Measurements from ENCODE around the gene PYGO2.

Gene PYGO2

DNA sequence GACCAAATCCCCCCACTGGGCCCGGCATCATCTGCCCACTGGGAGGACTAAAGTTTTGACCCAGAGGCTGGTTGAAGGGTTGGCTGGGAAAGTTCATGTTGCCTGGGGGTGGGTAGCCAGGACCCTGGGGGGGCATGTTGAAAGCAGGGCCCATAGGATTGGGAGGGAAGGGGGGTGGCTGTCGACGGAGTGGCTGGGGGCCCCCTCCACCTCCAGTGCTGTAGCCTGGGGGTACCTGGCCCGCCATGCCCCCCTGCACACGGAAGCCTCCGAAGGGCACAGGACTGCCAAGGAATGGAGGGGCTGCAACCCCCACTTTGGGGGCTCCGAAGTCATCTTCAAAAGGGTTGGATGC, 2.2 kb downstream of the PYGO2 start:
- no peak for DNase-seq

DNA sequence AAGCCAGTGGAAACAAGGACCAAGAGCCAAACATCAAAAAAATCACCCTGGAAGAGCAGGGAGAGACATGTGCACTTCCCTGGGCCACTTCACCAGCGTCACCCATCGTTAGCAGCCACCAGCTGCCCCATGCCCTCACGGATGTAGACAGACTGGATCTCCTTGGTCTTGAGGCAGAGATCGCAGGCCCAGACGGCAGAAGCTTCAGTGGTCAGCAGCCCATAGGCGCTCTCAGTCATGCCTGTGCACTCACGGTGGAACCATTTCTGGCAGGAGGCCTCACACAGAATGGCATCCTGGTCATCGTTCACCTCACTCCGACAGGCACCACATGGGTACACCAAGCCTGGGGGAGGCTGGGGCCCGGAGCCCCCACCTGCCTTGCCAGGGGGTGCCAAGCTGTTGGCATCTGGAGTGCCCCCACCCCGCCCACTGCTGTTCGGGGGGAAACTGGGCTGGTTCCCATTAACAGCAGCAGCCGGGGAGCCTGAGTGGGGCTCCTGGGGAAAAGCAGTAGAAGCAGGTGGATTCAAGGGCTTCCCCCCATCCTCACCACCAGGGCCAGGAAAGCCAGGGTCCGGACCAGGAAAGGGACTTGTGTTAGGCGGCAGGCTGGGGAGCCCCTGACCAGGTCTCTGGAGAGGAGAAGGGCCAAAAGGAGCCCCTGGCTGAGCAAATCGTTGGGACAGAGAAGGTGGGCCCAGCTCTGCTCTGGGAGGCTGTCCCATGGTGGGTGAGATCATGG, 2.7 kb downstream of the PYGO2 start:
- no peak for DNase-seq

DNA sequence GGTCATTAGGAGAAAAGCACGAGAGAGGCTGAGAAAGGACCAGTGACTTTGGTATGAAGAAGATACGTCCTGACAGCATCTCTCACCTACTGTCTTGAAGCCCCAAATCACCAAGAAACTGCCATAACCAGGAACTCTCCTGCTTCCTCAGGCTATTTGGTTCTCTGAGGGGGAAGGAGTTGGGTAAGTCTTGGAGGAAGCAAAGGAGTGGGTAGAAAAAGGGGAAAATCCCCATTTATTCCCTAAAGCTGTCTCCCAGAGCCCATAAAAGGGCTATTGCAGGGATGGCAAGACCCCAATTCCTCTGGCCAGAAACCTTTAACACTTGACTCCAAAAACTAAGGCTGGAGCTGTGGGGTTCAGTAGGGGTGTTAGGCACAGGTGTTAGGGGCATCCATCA, 3.5 kb downstream of the PYGO2 start:
- no peak for DNase-seq

DNA sequence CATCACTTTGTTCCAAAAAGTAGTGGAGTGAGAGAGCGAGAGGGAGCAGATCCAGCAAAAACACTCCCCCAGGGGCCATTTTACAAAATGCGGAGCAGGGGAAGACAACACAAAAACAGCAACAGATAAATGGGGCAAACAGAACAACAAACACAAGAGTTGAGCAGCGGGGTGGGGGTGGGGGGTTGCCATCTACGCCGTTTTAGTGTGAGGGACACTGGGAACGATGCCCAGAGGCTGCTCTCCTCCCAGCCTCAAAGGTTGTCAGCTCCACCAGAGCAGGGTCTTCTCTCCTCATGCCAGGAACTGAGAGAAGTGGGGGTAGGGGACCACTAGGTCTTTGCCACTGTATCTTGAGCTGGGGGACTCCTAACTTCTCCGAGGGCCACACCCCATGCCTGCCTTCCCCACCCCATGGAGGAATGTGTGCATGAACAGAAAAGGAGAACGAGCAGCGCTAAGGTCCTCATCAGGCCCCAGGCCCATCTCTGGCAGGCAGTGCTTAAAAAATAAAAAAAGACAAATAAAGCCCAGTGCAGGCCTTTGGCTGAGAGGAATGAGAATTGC, 4.4 kb downstream of the PYGO2 start:
- peak; percentile 29 for DNase-seq

DNA sequence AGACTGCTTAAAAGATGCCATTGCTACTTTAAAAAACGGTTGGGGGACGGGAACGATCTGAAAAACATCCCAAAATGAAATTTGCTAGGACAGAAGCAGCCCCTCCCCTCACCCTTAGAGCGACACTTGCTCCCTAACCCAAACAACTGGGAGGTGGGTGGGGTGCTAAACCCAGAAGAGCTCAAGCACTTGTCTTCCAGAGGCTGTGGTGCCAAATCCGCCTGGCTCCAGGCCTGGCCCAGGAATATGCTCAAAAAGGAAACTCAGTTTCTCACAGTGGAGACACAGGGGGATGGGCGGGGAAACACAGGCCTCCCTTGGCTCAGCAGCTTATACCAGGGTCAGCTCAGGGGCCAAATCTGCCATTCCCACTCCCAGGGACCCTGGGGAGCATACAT, 5.0 kb downstream of the PYGO2 start:
- peak; percentile 76 for DNase-seq

DNA sequence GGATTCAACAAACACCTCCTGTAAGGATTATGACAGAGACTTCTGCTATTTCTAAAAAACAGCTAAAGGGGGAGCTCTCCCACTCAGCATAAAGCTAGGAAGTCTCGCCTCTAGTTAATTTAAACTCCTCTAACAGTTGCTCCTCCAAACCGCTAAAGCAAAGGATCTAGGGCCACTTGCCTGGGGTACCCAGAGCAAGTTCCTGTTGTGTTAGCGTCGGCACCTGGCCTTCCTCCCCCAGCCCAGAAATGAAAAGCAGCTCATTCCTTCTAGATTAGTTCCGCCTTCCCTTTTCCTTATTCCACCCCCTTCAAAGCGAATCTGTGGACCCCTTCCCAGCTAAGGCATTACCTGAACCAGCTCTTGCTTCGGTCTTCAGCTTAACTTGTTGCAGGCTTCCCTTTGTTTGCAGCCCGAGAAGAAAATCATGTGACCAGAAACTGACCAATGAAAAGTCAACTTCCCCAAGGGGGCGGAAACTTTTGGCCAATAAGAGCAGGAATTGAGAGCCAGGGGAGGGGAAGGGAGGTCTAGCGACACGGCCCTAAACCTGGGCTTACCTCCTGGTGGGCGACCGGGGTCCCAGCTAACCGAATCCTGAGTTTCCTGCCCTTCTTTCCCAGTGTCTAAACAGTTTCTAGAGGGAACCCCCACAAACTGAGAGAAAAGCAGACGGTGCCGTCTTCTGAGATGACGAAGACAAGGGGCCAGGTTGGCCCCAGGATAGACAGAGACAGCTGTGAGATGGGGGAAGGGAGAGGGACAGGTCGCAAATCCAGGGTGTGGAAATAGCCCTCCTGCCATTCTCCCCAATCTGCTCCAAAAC, 5.7 kb downstream of the PYGO2 start, which contains the start of gene PBXIP1:
TSS of gene PBXIP1 (minus strand) at position 382 of the 826 bp plus-strand sequence. CDS start 2,378 bp downstream, outside the sequence.
- DNase-seq, result peak; percentile 94

DNA sequence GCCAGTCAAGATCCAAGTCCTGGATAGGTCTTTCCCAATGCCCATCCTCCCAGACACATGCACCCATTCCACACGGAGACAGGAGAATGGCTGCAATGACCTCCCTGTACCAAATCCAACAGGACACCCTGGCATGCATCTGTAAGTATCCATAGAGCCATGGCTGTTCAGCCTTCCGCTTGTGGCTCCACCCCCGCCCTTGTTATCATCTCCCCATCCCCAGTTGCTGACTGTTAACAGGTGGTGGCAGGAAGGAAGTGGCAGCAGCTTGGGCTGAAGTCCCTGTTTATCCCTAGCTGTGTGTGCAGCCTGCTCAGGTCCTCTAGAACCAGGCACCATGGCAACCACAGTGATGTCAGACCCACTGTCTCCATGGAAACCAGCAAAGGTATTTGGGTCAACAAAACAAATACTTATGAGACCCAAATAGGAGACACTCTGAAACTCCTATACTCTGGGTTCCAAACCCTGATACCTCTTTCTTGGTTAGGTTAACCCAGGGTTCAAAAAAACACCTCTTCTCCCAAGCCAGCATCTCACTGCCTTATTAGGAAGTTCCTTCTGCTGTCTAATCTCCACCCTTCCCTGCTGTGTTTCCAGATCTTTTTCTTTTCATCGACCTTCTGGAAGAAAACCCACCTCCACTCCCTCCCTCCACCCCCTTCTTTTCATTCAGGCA, 6.4 kb downstream of the PYGO2 start:
- peak; percentile 71 for DNase-seq

DNA sequence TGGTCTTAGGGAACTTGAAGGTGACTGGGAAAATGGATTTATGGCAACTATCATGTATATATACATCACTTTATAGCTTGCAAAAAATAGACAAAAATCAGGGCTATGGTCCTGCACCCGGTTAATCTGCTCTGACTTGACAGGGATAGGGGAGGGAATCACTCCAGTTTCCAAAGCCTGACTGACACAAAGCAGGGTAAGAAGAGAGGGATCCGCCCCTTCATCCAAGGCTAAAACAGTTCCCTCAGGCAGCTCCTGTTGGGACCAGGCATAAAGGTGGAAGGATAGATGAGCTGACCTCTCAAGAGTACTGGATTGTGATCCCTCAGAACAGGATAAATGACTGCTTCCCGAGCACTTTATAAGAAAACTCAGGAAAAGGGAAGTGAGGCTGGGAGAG, 7.0 kb downstream of the PYGO2 start:
- no peak for DNase-seq

DNA sequence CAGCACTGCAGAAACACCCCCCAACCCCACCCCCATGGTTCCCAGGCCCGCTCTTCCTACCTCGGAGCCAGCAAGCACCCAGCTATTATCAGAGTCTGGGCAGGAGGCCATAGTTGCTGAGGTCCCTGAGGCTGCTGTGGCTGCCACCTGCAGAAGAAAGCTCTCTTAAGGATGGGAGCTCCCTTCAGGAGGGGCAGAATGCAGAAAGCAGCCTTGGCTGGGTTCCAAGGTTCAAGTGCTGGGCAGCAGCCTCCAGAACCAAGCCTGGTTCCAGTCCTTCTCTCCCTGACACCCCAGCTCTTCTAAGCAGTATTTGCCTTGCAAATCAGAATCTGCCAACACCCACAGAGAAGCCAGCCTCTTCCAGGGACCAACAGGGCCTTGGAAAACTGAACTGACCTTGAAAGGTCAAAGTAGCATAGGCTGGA, 8.0 kb downstream of the PYGO2 start:
- no peak for DNase-seq

DNA sequence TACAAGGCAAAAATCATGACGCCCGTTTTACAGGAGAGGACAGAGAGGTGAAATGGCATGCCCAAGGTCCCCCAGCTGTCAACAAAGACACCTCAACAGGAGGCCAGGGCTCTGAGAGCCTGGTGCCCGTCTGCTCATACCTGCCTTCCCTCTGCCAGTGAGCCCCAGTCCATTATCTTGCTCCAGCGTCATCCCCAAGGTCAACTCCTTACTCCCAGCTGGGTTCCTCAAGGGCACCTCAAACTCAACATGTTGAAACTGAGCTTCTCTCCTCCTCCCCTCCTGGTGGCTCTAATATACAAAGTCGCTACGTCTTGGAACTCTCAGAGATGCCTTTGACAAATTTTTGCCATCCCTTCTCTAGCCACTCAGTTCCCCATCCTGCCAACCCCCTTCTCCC, 8.9 kb downstream of the PYGO2 start:
- no peak for DNase-seq

DNA sequence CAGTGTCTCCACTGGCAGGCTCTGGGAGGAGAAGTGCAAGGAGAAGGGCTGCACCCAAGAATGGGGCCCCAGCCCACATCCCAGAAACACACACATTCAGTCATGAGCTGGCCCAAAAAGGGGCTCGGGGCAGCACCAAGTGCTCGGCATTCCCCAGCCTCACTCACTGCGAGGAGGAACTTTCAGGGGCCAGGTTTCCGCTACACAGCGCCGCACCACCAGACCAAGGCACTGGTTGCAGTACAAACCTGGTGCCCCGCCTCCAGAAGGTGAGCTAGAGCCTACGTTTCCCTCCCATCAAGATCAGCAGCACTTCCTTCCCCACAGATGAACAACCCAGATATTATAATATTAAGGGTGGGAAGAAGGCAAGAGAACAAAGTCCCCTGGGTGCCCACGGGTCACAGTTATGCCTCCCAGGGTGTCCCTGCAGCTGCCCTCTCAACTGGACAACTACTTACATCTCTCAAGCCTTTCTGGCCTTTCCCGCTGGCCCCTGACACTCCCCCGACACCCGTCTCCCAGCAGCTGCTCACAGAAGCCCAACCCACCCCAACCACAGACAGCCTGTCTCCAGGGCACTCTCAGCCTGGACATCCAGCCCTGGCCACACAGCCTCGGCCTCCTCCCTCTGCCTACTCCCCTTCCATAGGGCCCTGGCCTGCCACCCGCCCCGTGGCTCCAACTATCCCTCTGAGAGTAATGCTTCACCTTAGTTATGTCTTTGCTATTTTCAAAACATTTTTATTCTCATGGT, 9.5 kb downstream of the PYGO2 start:
- DNase-seq, result no peak

DNA sequence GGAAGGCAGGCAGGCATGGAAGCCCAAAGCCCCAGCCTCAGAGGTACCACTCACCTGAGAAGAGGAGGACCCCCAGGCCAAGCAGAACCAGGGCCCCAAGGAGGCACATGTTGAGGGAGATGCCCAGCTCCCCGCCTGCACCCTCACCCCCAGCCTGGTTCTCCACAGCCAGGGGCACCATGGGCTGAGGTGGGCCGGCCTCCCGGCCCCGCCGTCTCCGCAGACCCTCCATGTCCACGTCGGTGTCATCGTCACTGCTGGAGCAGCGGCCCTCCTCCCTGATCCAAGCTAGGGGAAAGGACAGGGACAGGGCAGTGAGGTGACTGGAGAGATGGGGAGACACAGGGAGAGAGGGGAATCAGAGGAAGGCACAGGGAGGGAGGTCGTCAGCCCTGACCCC, 13.5 kb downstream of the PYGO2 start:
- no peak for DNase-seq

DNA sequence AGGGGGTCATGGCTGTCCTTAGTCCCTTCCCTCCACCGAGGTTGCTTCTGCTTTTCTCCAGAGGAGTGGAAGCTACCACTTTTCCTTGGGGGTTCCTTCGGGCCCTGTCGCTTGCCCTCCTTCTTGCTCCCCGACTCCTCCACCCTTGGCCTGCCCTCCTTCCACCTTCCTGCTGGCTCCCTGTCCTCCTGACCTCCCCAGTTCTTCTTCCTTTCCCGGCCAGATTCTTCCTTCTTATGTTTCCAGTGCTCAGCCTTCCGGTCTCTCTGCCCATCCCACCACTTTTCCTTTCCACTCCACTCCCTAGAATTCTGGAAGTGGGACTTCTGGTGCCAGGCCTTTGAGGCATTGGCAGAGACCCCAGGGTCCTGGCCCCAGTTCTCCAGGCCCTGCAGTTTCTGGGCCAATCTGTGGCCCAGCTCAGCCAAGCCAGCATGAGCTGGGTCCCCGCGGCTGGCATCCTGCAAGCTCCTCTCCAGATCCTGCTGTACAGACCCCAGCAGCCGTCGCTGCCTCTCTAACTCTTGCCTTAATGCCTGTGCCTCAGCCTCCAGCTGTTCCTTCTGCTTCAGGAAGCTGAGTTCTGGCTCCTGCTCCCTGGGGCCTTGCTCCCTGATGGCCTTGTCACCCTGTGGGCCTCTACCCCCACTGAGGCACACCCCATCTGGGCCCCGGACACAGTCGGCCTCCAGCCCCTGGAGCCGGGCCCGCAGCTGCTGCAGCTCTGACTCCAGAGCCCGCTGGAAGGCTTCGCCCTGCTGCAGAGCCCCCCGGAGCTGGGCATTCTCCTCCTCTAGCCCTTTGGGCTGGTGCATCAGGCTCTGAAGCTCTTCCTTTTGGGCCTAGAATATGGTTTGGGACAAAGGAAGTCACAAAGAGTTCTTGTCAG, 15.4 kb downstream of the PYGO2 start:
- no peak for DNase-seq

DNA sequence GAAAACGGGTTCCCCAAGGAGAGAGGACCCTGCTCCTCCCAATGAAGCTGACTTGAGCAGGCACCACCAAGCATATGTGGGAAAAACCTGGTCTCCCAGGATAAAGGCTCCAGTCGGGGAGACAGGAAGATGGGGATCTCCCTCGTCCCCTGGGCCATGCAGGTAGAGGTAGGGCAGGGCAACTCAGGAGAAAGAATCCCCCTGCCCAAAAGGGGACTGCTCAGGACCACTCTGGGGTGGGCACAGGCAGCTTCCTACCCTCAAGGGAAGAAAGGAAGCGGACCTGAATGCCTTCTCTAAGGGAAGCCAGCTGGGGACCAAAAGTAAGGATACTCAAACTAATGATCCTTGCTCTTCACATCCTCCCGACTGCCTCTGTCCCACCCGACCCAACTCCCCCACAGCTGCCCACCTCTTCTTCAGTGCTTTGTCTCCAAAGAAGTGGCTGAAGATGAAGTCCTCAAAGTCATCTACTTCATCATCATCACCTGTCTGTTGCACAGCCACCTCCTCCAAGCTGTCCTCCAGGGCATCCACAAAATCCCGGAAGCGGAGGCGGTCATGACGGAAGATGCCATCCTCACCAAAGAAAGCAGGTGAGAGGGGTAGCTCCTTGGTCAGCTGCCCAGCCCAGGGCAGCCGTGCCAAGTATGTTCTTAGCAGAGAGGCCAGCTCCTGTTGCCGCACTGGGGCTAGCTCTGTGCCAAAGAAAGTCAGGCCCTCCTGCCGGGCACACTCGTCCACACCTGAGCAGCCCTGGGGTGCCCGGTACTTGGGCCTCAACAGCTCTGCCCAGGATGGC, 16.2 kb downstream of the PYGO2 start:
- DNase-seq, result no peak

DNA sequence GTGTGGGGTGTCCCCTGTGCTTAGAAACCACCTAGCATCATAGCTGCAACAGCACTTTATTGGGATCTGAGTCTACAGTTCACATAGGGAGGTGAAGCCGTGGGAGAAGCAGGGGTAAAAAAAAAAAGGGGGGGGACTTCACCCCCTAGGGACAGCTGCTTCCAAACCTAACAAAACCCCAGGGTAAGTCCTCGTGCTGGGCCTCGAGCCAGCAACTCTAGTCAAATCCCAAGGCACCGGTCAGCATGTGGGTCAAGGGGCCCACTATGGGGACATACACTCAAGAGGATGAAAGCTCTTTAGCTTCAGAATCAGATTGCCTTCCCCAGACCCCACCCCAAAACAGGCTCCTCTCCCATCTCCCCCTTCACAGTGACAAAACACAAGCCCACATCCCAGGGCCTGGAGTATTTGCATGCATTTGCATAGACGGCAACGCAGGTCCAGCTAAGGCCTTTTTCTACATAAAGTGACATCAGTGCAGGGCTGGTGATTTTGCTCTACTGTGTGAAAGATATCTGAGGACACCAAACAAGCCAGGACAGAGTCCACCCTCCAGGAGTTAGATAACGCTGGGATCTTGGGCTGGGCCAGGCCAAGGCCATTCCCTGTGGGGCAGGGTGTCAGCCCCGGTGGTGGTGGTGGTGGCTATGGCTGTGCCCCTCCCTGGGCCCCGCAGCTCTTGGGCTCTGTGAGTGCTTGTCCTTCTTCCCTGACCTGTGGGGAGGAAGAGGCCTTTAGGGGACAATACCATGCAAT, 17.0 kb downstream of the PYGO2 start:
- DNase-seq, result no peak

DNA sequence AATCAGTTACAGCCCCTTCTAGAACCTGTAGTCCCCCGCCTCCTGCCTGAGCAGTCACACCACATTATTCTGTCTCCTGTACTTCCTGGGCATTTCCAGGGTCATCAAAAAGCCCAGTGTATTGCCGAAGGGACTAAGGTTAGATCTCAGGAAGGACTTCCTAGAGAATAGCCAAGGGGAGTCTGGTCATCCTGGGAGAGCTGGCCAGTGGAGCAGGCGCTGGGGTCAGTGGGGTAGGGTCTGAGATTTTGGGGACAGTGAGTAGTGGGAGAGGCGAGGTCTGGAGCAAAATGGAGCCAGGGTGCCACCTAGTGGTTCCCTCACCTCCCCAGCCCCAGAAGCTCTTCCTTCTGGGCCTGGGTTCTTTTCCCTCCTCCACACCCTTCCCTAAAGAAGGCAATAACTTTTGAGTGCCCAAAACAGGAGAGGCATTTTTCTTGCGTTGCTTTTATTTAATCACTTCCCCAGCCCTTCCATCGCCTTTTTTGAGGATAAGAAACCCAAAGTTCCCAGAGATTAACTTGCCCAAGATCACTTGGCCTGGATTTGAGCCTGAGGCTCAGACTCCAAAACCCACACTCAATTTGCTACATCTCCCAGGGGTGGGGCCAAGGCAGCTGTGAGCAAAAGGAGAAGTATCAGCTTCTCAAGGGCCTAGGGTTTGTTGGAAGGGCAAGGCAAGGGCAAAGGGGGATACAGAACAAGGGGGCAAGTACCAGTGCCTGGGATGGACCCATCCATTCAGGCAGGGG, 17.8 kb downstream of the PYGO2 start:
- DNase-seq, result peak; percentile 42

DNA sequence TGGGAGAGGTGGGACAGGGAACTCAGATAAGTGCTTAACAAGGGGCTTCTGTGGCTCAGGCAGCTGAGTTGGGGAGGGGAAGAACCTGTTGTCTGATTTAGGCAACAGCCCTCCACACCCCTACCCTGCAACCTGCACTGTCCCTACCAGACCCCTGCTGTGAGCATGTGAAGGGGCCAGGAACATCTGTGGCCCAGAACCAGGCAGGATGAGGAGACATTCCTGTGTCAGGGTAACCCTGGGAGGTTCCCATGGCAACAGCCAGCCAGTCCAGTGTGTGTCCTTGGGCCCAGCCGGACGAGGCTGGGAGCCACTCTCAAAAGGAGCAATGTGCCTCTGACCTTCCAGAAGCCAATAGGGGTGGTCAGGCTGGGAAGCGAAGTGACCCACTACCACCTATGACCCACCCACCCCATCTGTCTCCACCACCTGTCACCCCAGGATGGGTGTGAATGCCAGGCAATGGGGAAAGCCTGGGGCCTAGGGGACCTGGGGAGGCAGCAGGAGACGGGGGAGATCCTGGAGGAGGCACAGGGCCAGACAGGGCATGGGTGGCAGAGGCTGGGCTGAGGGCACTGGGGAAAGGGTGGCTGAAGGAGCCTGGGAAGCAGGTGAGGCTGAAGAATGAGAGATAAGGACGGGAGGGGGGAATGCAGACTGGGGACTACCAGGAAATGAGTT, 20.1 kb downstream of the PYGO2 start:
- DNase-seq, result peak; percentile 29

DNA sequence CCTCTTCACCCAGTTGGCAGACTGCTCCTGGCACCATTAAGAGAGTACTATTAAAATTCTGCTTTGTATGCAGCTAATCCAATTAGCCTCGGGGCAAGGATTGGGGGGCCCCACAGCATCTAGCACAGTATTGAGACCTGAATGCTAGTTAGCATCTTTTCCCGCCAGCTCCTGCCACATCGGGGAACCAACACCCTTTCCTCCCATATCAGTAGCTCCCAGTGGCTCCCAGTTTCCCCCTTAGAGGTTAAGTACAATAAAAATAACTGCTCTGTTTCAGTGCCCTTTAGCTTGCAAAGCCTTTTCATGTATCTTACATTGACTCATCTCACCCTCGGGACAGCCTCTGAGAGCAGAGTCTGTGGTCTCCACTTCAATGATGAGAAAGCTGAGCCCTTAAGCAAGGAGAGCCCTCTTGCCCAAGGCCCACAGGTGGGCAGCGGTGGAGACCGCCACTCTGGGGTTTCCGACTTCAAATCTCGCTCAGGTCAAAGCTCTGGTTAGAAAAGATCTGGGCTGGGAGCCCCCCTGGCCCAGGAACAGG, 20.9 kb downstream of the PYGO2 start:
- DNase-seq, result no peak
